ENCODE measurements around the gene MOGAT3.

The MOGAT3 gene

DNA sequence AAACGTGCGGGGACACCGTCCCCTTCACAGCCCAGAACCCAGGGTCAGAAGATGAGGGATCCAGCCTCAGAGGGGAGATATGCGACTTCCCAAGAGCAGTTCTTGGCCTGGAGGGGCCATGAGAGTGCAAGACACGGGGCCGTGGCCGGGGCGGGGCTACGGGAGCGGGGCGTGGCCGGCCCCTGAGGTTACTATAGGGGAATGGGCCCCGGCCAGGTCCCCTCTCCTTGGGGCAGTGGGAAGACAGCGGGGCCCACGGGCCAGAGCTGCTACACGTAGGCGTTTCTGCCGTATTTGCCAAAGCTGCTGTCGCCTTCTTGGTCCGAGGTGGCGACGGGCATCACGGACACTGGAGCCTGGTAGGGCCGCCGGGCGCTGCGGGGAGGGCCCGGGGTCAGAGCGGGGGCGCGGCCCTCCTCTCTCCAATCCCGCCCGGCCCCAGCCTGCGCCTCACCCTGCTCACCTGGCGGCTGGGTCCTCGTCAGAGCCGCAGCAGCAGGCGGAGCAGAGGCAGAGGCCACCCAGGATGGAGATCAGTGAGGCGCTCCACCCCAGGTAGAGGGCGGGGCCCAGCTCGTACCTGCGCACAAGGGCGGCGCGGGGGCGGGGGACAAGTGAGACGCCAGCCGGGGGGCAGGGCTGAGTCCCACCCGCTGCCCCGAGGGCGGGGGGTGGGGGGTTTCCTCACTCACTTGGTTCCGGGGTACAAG, 31.5 kb upstream of the MOGAT3 start:
- Histone ChIP-seq H3K9me3 (ENCODE audit: control insufficient read depth, insufficient read depth, low read length) (no peaks in the 10 kb centered on the region), H3K9ac (ENCODE audit: low read depth, low read length) (no peak overlapping the region; the same call in 1 of the 2 replicates), H3K4me3 (ENCODE audit: low read depth, low read length) (peak overlapping the region; percentile 80), H3K27me3 (ENCODE audit: control insufficient read depth, insufficient read depth, low read length) (no peaks in the 10 kb centered on the region), H3K27ac (ENCODE audit: low read depth, low read length) (peak overlapping the region; percentile 64), H3K4me1 (ENCODE audit: control insufficient read depth, insufficient read depth, low read length) (peaks cover 12% of the 10 kb centered on the region), H3K36me3 (ENCODE audit: control insufficient read depth, insufficient read depth, low read length) (peaks cover 7% of the 10 kb centered on the region)

DNA sequence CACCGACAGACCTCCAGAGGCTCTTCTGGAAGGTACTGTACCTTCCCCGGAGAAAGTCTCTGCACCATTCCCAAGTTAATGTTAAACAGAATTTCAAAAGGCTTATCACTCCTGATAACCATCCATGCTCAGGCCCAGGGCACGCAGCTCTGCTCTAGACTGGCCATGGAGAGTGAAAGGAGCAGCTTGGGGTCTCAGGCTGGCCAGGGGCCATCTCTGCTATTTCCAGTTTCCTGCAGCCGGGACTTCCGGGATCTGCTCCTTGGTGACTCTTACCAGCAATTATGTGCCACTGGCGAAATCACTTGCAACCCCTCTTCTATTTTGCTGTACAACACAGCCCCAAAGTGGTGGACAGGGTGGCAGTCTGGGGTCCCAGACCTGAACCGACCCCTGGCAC, 30.8 kb upstream of the MOGAT3 start:
- Histone ChIP-seq H3K9ac (ENCODE audit: low read depth, low read length) (no peak overlapping the region), H3K4me1 (ENCODE audit: control insufficient read depth, insufficient read depth, low read length) (peaks cover 11% of the 10 kb centered on the region; the same call in 1 of the 2 replicates), H3K4me3 (ENCODE audit: low read depth, low read length) (peak overlapping the region; percentile 80), H3K9me3 (ENCODE audit: control insufficient read depth, insufficient read depth, low read length) (no peaks in the 10 kb centered on the region), H3K36me3 (ENCODE audit: control insufficient read depth, insufficient read depth, low read length) (peaks cover 2% of the 10 kb centered on the region; the same call in 1 of the 2 replicates), H3K27me3 (ENCODE audit: control insufficient read depth, insufficient read depth, low read length) (no peaks in the 10 kb centered on the region), H3K27ac (ENCODE audit: low read depth, low read length) (peak overlapping the region; percentile 64)

DNA sequence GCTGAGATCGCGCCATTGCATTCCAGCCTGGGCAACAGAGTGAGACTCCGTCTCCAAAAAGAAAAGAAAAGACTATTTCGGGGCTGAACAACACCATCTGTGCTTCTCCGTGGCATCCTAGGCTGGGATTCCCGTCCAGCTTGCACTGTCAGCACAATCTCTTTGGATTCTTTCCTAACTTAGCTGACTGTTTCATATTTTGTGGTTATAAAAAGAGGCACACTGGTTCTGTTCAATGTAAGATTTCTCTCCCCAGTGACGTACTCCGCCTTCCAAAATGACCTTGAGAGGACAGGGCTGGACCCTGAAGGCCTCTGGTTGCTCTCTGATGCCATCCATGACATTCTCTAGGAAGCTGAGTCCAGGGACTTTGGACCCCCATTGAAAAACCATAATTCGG, 25.9 kb upstream of the MOGAT3 start:
- 0 out of 2 replicates have a peak, but pooled peaks cover under 1% of the 10 kb centered on the region for H3K4me1 ChIP-seq (ENCODE audit: control insufficient read depth, insufficient read depth, low read length)
- no peaks in the 10 kb centered on the region for H3K9me3 ChIP-seq (ENCODE audit: control insufficient read depth, insufficient read depth, low read length)
- no peaks in the 10 kb centered on the region for H3K27me3 ChIP-seq (ENCODE audit: control insufficient read depth, insufficient read depth, low read length)
- H3K4me3 ChIP-seq (ENCODE audit: low read depth, low read length), result no peak overlapping the region
- no peak overlapping the region for H3K27ac ChIP-seq (ENCODE audit: low read depth, low read length)
- H3K9ac ChIP-seq (ENCODE audit: low read depth, low read length), result no peak overlapping the region
- H3K36me3 ChIP-seq (ENCODE audit: control insufficient read depth, insufficient read depth, low read length), result peaks cover 20% of the 10 kb centered on the region

DNA sequence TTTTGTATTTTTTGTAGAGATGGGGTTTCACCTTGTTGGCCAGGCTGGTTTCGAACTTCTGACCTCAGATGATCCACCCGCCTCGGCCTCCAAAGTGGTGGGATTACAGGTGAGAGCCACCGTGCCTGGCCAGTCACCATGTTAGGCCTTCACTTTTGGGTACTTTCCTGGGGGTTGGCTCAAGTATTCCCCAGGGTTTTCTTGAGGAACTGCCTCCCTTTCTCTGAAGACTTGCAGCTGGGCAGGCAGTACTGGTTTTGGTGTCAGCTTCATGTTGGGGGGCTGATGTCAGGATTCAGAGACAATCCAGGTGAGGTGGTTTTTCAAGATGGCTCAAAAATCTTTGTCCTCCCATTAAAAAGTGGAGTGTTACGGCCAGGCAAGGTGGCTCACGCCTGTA, 24.8 kb upstream of the MOGAT3 start:
- H3K9ac ChIP-seq (ENCODE audit: low read depth, low read length), result no peak overlapping the region
- H3K27ac ChIP-seq (ENCODE audit: low read depth, low read length), result no peak overlapping the region
- H3K9me3 ChIP-seq (ENCODE audit: control insufficient read depth, insufficient read depth, low read length), result no peaks in the 10 kb centered on the region
- no peaks in the 10 kb centered on the region for H3K27me3 ChIP-seq (ENCODE audit: control insufficient read depth, insufficient read depth, low read length)
- H3K4me1 ChIP-seq (ENCODE audit: control insufficient read depth, insufficient read depth, low read length), result no peaks in the 10 kb centered on the region
- H3K36me3 ChIP-seq (ENCODE audit: control insufficient read depth, insufficient read depth, low read length), result peaks cover 23% of the 10 kb centered on the region
- H3K4me3 ChIP-seq (ENCODE audit: low read depth, low read length), result no peak overlapping the region

DNA sequence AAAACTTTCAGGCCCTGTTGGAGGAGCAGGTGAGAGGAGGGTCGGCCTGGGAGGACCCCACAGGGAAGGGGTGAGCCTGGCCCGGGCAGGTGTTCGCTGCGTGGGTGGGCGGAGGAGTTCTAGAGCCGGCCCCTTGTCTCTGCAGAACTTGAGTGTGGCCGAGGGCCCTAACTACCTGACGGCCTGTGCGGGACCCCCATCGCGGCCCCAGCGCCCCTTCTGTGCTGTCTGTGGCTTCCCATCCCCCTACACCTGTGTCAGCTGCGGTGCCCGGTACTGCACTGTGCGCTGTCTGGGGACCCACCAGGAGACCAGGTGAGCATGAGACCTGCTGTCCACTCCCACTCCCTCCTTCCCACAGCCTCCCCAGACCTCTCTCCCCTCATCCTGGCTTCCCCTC, 22.7 kb upstream of the MOGAT3 start:
- no peaks in the 10 kb centered on the region for H3K27me3 ChIP-seq (ENCODE audit: control insufficient read depth, insufficient read depth, low read length)
- no peak overlapping the region for H3K27ac ChIP-seq (ENCODE audit: low read depth, low read length)
- 0 out of 2 replicates have a peak, but pooled peaks cover 3% of the 10 kb centered on the region for H3K4me1 ChIP-seq (ENCODE audit: control insufficient read depth, insufficient read depth, low read length)
- H3K36me3 ChIP-seq (ENCODE audit: control insufficient read depth, insufficient read depth, low read length), result peaks cover 23% of the 10 kb centered on the region
- no peak overlapping the region for H3K9ac ChIP-seq (ENCODE audit: low read depth, low read length)
- H3K9me3 ChIP-seq (ENCODE audit: control insufficient read depth, insufficient read depth, low read length), result no peaks in the 10 kb centered on the region
- no peak overlapping the region for H3K4me3 ChIP-seq (ENCODE audit: low read depth, low read length)

DNA sequence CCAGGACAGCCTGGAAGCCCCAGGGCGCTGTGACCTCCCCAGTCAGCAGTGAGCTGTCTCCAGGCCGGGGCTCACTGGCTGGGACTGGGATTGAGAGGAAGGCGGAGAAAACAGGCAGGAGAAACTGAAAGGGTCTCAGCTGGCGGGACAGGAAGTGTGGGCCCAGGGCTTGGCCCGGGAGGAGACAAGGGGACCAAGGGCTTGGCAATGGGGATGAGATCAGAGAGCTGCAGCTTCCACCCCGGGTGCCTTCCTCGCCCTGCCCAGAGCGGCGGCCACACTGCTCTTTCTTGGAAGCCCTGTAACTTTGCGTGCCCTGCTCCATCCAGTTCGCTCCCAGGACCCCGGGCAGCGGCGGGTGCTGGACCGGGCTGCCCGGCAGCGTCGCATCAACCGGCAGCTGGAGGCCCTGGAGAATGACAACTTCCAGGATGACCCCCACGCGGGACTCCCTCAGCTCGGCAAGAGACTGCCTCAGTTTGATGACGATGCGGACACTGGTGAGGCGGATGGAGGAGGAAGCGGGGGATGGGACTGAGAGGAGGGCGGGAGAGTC, 21.5 kb upstream of the MOGAT3 start:
- Histone ChIP-seq H3K9me3 (ENCODE audit: control insufficient read depth, insufficient read depth, low read length) (no peaks in the 10 kb centered on the region), H3K9ac (ENCODE audit: low read depth, low read length) (no peak overlapping the region), H3K27me3 (ENCODE audit: control insufficient read depth, insufficient read depth, low read length) (no peaks in the 10 kb centered on the region), H3K27ac (ENCODE audit: low read depth, low read length) (no peak overlapping the region), H3K4me1 (ENCODE audit: control insufficient read depth, insufficient read depth, low read length) (0 out of 2 replicates have a peak, but pooled peaks cover 3% of the 10 kb centered on the region), H3K36me3 (ENCODE audit: control insufficient read depth, insufficient read depth, low read length) (peaks cover 21% of the 10 kb centered on the region), H3K4me3 (ENCODE audit: low read depth, low read length) (no peak overlapping the region)

DNA sequence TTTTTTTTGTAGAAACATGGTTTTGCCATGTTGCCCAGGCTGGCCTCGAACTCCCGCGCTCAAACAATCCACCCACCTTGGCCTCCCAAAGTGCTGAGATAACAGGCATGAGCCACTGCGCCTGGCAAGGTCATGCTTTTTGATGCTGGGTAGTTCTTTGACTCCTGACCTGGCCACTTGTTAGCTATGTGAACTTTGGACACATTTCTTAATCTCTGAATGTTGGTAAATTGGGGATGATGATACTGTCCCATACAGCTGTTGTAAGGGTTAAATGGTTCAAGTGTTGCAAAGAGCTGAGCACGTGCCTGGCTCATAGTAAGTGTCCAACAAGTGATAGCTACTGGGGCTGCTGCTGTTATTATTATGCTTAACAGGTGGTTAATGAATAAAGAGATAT, 19.5 kb upstream of the MOGAT3 start:
- Histone ChIP-seq H3K4me3 (ENCODE audit: low read depth, low read length) (no peak overlapping the region), H3K4me1 (ENCODE audit: control insufficient read depth, insufficient read depth, low read length) (peaks cover 9% of the 10 kb centered on the region; the same call in 1 of the 2 replicates), H3K9me3 (ENCODE audit: control insufficient read depth, insufficient read depth, low read length) (no peaks in the 10 kb centered on the region), H3K36me3 (ENCODE audit: control insufficient read depth, insufficient read depth, low read length) (peaks cover 21% of the 10 kb centered on the region), H3K27me3 (ENCODE audit: control insufficient read depth, insufficient read depth, low read length) (no peaks in the 10 kb centered on the region), H3K27ac (ENCODE audit: low read depth, low read length) (no peak overlapping the region), H3K9ac (ENCODE audit: low read depth, low read length) (no peak overlapping the region)

DNA sequence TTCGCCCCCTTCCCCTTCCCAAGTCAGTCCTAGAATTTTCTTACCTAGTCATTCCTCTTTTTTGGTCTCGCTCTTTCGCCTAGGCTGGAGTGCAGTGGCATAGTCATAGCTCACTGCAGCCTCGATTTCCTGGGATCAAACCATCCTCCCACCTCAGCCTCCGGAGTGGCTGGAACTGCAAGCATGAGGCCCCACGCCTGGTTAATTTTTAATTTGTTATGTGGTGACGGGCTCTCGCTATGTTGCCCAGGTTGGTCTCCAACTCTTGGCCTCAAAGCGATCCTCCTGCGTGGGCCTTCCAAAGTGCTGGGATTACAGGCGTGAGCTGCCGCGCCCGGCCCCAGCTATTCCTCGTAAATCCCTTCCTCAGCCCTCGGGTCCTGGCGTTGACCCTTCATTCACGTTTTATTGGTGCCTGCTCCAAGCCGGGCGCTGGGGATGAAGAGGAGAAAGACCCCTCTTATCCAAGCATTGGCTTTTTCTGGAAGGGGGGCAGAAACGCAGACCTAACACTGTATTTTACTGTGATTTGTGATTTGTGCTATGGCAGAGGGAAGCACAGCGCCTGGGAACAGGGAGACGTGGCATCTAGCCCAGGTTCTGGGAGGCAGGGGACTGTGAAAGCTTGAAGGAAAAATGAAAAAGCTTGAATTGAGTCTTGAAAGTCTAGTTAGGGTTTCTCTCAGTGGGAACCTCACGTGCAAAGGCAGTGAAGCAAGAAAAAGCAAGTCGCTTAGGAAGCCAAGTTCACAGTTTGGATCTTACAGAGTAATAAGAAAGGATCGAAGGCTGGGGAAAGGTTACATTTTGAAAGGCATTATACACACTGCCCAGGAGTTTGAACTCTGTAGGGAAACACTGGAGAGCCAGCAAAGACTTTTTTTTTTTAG, 17.6 kb upstream of the MOGAT3 start:
- Histone ChIP-seq H3K9me3 (ENCODE audit: control insufficient read depth, insufficient read depth, low read length) (no peaks in the 10 kb centered on the region), H3K27ac (ENCODE audit: low read depth, low read length) (peak overlapping the region; percentile 56), H3K4me3 (ENCODE audit: low read depth, low read length) (peak overlapping the region; percentile 87), H3K4me1 (ENCODE audit: control insufficient read depth, insufficient read depth, low read length) (peaks cover 9% of the 10 kb centered on the region; the same call in 1 of the 2 replicates), H3K36me3 (ENCODE audit: control insufficient read depth, insufficient read depth, low read length) (peaks cover 13% of the 10 kb centered on the region), H3K9ac (ENCODE audit: low read depth, low read length) (peak overlapping the region; percentile 69), H3K27me3 (ENCODE audit: control insufficient read depth, insufficient read depth, low read length) (no peaks in the 10 kb centered on the region)

DNA sequence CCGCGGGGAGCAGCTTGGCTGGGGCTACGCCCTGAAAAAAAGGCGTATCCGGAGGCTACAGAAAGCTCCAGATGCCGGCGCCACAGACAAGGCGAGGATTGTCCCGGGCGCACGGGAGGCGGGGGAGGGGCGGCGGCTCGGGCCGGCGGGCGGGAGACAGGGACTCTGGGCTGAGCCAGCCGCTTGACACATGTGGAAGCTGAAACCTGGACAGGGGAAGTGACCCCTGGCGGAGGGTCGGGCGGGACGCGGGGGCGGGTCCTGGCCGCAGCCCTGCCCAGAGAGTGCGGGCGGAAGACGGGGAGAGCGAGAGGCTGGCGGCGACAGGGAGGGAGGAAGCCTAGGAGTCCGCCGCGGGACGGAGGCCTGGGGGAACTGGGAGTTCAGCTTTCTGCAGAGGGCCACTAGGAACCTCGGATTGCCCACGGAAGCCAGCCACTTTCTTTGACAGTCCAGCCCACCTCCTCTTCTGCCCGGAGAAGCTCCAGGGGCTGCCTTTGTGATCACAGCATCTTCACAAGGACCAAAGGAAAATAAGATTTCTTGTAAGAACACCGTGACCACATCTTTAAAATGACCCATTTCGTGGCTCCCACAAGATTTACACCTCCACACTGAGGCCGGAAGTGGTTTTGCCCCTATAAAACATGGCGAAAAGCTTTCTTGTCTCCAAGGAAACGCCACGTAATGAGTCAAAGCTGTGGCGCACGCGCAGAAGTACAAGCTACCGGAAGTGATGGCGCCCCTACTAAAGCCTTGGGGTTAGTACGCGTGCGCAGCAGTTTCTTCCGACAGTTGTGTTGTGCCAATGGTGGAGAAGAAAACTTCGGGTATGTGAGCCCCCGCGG, 16.8 kb upstream of the MOGAT3 start, which contains the start of the genes PLOD3 and ZNHIT1:
Gene PLOD3, minus strand, starts transcription at position 194 of the 848 bp plus-strand sequence. CDS start 307 bp downstream, outside the sequence.
Gene ZNHIT1, plus strand, starts transcription at position 778 of the 848 bp plus-strand sequence. Its CDS starts 31 bp downstream, at position 809.
- peak within 1 kb of the TSS; percentile 87 for H3K4me3 ChIP-seq (ENCODE audit: low read depth, low read length)
- H3K9ac ChIP-seq (ENCODE audit: low read depth, low read length), result peak within 1 kb of the TSS; percentile 69
- H3K9me3 ChIP-seq (ENCODE audit: control insufficient read depth, insufficient read depth, low read length), result no peaks in the 10 kb centered on the region
- peaks cover 9% of the 10 kb centered on the region; the same call in 1 of the 2 replicates for H3K4me1 ChIP-seq (ENCODE audit: control insufficient read depth, insufficient read depth, low read length)
- peaks cover 16% of the 10 kb centered on the region for H3K36me3 ChIP-seq (ENCODE audit: control insufficient read depth, insufficient read depth, low read length)
- H3K27ac ChIP-seq (ENCODE audit: low read depth, low read length), result peak within 1 kb of the TSS; percentile 90
- H3K27me3 ChIP-seq (ENCODE audit: control insufficient read depth, insufficient read depth, low read length), result no peaks in the 10 kb centered on the region

DNA sequence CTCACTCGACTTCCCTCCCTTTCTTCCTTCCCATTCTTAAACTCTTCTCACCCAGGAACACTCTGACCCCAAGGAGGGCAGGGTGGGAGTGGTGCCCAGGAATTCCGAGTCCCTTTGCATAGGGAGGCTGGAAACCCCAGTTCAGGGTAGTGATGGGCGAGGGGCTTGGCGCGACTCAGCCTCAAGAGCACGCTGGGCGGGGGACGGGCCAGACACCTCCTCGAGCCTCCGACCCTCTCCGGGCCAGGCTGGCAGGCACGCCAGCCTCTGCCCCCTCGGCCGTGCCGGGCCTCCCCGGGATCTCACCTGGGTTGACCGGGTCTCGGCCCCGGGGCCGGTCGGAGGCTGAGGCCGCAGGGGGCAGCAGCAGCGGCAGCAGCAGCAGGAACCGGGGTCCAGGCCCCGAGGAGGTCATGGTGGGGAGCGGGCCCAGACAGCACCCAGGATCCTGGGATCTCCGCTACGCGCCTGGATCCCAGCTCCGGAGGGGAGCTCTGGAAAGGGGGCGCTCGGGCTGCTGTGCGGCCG, 16.1 kb upstream of the MOGAT3 start:
- Histone ChIP-seq H3K36me3 (ENCODE audit: control insufficient read depth, insufficient read depth, low read length) (peaks cover 18% of the 10 kb centered on the region), H3K4me3 (ENCODE audit: low read depth, low read length) (peak overlapping the region; percentile 87), H3K9me3 (ENCODE audit: control insufficient read depth, insufficient read depth, low read length) (no peaks in the 10 kb centered on the region), H3K4me1 (ENCODE audit: control insufficient read depth, insufficient read depth, low read length) (peaks cover 9% of the 10 kb centered on the region; the same call in 1 of the 2 replicates), H3K27ac (ENCODE audit: low read depth, low read length) (peak overlapping the region; percentile 90), H3K27me3 (ENCODE audit: control insufficient read depth, insufficient read depth, low read length) (no peaks in the 10 kb centered on the region), H3K9ac (ENCODE audit: low read depth, low read length) (peak overlapping the region; percentile 44; the same call in 1 of the 2 replicates)

All from HUES48 (cell line).